IPS-15b (cell line): ENCODE results near the gene VIT.

Experiments used
- H3K27me3 ChIP-seq: one replicate; pipeline ENCODE4 v1.6.1; 2013; ENCODE audit warnings: low read length; ENCODE audit not compliant: control insufficient read depth, insufficient read depth
- H3K36me3 ChIP-seq: one replicate; pipeline ENCODE4 v1.6.1; 2013; ENCODE audit warnings: low read length; ENCODE audit not compliant: control insufficient read depth, insufficient read depth
- H3K4me1 ChIP-seq: one replicate; pipeline ENCODE4 v1.6.1; 2013; ENCODE audit warnings: mild to moderate bottlenecking, low read length; ENCODE audit not compliant: control insufficient read depth, insufficient read depth
- H3K4me3 ChIP-seq: one replicate; pipeline ENCODE4 v1.5.1; 2013; ENCODE audit warnings: low read depth, low read length
- H3K9ac ChIP-seq: one replicate; pipeline ENCODE4 v1.6.1; 2013; ENCODE audit warnings: low read depth, mild to moderate bottlenecking, low read length
- H3K9me3 ChIP-seq: one replicate; pipeline ENCODE4 v1.6.1; 2013; ENCODE audit warnings: mild to moderate bottlenecking, low read length; ENCODE audit not compliant: control insufficient read depth, insufficient read depth

VIT gene

DNA sequence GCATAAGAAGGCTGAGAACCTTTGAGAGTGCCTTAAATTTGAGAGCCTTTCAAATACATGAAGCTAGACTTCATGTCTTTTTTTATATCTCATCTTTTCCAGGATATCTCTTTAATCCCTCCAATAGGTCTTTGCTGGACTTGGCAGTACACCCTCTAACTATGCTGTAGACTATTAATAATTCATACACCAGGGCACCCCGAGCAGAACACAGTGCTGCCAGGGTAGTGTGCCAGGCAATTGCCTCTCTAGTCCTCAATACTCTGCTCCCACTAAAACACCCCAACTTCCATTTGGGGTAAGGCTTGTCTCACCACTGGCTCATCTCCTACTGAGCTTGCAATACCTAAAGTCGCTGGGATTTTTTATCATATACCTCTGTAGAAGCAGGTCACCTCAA, 80.8 kb downstream of the VIT start:
- Histone ChIP-seq H3K9me3 (no peaks in the 10 kb centered on the region), H3K36me3 (no peaks in the 10 kb centered on the region), H3K4me3 (no peak overlapping the region), H3K4me1 (peaks cover 9% of the 10 kb centered on the region), H3K27me3 (no peaks in the 10 kb centered on the region), H3K9ac (no peak overlapping the region)

- H3K9me3 ChIP-seq = no peaks in the 10 kb centered on the region
- H3K9ac ChIP-seq = no peak overlapping the region
- H3K4me1 ChIP-seq = peaks cover 10% of the 10 kb centered on the region
- no peaks in the 10 kb centered on the region for H3K27me3 ChIP-seq
- H3K36me3 ChIP-seq = no peaks in the 10 kb centered on the region
- no peak overlapping the region for H3K4me3 ChIP-seq
Measured at GRCh38 chr2:36777788-36778187, 81.3 kb downstream of the VIT start.

DNA sequence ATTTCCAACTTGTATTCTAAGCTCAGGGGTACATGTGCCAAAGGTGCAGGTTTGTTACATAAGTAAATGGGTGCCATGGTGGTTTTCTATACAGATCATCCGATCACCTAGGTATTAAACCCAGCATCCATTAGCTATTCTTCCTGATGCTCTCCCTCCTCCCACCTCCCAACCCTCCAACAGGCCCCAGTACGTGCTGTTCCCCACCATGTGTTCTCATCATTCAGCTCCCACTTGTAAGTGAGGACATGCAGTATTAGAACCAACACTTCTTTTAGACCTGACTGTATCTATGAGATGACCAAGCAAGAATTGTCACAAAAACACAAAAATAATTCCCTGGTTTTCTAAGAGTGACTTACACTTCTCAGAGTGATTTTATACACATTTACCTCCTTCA, 83.0 kb downstream of the VIT start:
- H3K9me3 ChIP-seq = no peaks in the 10 kb centered on the region
- no peak overlapping the region for H3K4me3 ChIP-seq
- no peak overlapping the region for H3K9ac ChIP-seq
- H3K27me3 ChIP-seq = no peaks in the 10 kb centered on the region
- peaks cover 10% of the 10 kb centered on the region for H3K4me1 ChIP-seq
- no peaks in the 10 kb centered on the region for H3K36me3 ChIP-seq

- Histone ChIP-seq H3K9me3 (no peaks in the 10 kb centered on the region), H3K9ac (no peak overlapping the region), H3K27me3 (no peaks in the 10 kb centered on the region), H3K36me3 (no peaks in the 10 kb centered on the region), H3K4me1 (peaks cover 17% of the 10 kb centered on the region), H3K4me3 (no peak overlapping the region)
Measured at GRCh38 chr2:36780231-36780839, 83.8 kb downstream of the VIT start.

DNA sequence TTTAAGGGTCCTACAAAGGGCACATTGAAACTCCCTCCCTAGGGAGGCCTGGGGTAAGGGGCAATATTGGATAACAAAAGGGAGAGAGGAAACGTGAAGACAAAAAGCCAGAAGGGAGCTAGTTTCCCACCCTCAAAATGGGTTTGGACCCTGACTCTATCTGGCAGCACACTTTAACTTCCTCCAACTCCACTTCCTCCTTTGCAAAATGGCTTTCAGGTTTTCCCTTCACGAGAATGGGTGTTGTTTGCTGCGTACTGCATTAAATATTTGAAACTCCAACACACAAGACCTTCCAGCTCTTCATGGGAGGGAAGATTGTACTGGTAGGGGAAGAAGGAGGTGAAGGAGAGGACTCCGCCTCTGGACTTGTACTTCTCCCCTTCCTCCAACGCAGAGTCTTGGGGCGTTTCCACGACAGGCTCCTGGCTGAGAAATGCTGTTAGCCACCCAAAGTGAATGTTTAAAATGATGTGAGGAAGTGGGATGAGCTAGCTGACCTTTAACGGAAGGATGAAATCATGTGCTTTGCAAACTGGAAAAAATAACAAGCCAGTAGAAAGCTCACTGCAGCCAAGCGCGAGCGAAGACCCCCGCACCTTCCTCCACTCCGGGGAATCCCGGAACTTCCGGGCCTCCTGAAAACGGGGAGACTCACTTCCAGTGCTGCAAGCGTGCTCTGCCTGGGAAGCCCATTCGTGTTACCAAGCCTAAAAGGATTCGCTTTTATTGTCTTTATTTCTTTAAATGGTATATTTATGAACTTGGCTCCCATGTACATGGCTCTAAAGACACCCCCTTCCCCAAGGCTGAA, 85.6 kb downstream of the VIT start:
- Histone ChIP-seq H3K27me3 (no peaks in the 10 kb centered on the region), H3K9me3 (no peaks in the 10 kb centered on the region), H3K36me3 (no peaks in the 10 kb centered on the region), H3K4me3 (no peak overlapping the region), H3K9ac (no peak overlapping the region), H3K4me1 (peaks cover 21% of the 10 kb centered on the region)

GRCh38 chr2:36783246-36783645, 86.7 kb downstream of the VIT start:
- Histone ChIP-seq H3K27me3 (no peaks in the 10 kb centered on the region), H3K4me1 (peaks cover 21% of the 10 kb centered on the region), H3K4me3 (no peak overlapping the region), H3K36me3 (no peaks in the 10 kb centered on the region), H3K9ac (no peak overlapping the region), H3K9me3 (no peaks in the 10 kb centered on the region)

DNA sequence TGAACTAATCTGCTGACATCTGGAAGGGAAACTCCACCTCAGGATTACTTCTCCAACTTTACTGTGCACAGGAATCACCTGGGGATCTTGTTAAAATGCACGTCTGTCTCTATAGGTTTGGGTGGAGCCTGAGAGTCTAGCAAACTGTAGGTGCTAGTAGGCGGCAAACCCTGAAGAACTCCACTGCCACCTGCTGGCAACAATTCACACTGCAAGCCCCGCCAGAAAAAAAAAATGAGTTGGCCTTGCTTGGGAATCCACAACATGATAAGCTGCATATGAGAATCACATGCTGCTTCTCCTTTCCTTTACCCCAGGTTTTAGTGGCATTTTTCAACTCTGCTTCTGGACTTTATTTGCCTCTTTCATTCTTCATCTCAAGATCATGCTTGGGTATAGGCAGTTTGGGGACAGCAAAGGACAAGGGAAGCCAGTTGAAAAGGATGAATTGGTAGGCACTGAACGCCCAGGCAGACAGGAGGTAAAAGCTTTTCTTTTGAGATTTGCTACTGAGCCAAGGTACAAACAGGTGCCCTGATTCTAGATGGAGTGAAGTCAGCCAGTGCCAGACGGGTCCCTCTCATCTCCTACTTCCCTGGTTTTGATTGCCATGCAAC, 88.8 kb downstream of the VIT start:
- Histone ChIP-seq H3K27me3 (no peaks in the 10 kb centered on the region), H3K9ac (no peak overlapping the region), H3K4me1 (peaks cover 21% of the 10 kb centered on the region), H3K9me3 (no peaks in the 10 kb centered on the region), H3K36me3 (no peaks in the 10 kb centered on the region), H3K4me3 (peak overlapping the region; percentile 22)

DNA sequence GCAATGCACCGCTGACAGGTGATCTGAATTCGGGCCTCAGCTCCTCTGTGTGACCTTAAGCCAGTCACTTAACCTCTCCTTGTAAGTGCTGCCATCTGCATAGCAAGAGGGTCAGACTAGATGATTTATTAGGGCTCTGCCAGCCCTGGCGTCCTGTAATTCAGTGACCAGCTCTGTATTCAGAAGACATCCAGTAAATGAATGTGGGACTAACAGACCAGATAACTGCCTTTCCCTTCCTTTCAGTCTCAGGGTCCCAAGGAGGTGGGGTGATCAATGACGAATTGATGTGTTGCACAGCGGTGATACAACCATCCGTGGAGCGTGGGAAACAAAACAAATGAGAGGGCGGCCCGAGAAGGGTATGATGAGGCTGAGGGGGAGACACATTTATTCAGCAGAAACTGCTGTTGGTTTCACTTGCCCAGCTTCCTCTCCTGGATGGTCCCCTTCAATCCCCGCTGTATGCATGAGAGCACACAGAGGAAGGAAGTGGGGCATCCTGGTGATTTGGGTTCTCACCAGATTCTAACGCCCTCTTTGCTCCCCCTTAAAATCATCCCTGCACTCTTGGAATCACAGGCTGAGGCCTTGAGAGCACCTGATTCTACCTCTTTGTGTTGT, 92.8 kb downstream of the VIT start:
- Histone ChIP-seq H3K4me3 (no peak overlapping the region), H3K27me3 (no peaks in the 10 kb centered on the region), H3K4me1 (peaks cover 11% of the 10 kb centered on the region), H3K9ac (no peak overlapping the region), H3K36me3 (no peaks in the 10 kb centered on the region), H3K9me3 (no peaks in the 10 kb centered on the region)

GRCh38 chr2:36792951-36793350, 96.4 kb downstream of the VIT start:
- Histone ChIP-seq H3K27me3 (no peaks in the 10 kb centered on the region), H3K4me1 (peaks cover 8% of the 10 kb centered on the region), H3K9ac (no peak overlapping the region), H3K36me3 (no peaks in the 10 kb centered on the region), H3K4me3 (no peak overlapping the region), H3K9me3 (no peaks in the 10 kb centered on the region)

- Histone ChIP-seq H3K4me3 (no peak overlapping the region), H3K9me3 (no peaks in the 10 kb centered on the region), H3K9ac (no peak overlapping the region), H3K4me1 (peaks cover 9% of the 10 kb centered on the region), H3K27me3 (no peaks in the 10 kb centered on the region), H3K36me3 (no peaks in the 10 kb centered on the region)
Measured at GRCh38 chr2:36797324-36798070, 101.0 kb downstream of the VIT start.

GRCh38 chr2:36798724-36799123, 102.2 kb downstream of the VIT start:
- Histone ChIP-seq H3K4me3 (no peak overlapping the region), H3K4me1 (peaks cover 9% of the 10 kb centered on the region), H3K9me3 (no peaks in the 10 kb centered on the region), H3K9ac (no peak overlapping the region), H3K27me3 (no peaks in the 10 kb centered on the region), H3K36me3 (no peaks in the 10 kb centered on the region)
